D721Med (cell line): ENCODE results near the gene RYR3.
"Not testable (repeated sequence)": the region's sequence is repeated elsewhere in the genome, so short reads cannot be mapped to it uniquely, and the experiment has no call there.

Experiments used
- DNase-seq: peaks from one replicate; pipeline ENCODE4 v3.0.0; 2011; ENCODE audit warnings: low spot score; ENCODE audit not compliant: insufficient read length
- FAIRE-seq: peaks from 2 replicates; lab custom pipeline; 2011; peaks lifted over from hg19 to GRCh38; lab: Jason Lieb, UNC
- TF ChIP-seq, protein P1 (sequence below): IDR thresholded peaks from 2 replicates; pipeline ENCODE4 v1.5.1; 2012; ENCODE audit warnings: mild to moderate bottlenecking, control low read depth; ENCODE audit not compliant: insufficient read depth; ENCODE audit errors: missing control alignments

The RYR3 gene

DNA sequence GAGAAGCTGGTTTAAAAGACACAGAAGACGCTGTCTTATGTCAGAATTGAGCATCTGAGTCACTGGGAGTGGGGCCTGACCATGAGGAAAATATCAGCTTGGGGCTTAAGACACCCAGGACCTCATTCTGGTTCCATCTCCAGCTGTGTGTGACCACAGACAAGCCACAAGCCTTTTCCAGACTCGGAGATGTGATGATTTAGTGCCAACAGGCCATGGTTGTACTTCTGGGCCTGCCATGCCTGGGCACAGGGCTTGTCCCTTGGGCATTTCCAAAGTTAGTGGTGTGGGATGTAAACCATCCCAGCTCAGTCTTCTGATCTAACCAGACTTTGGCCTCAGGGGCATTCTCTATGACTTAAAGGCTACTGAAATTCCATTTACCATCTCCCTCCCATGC, 269.8 kb downstream of the RYR3 start:
- FAIRE-seq (no peak), DNase-seq (no peak)
- TF ChIP-seq, protein P1, sequence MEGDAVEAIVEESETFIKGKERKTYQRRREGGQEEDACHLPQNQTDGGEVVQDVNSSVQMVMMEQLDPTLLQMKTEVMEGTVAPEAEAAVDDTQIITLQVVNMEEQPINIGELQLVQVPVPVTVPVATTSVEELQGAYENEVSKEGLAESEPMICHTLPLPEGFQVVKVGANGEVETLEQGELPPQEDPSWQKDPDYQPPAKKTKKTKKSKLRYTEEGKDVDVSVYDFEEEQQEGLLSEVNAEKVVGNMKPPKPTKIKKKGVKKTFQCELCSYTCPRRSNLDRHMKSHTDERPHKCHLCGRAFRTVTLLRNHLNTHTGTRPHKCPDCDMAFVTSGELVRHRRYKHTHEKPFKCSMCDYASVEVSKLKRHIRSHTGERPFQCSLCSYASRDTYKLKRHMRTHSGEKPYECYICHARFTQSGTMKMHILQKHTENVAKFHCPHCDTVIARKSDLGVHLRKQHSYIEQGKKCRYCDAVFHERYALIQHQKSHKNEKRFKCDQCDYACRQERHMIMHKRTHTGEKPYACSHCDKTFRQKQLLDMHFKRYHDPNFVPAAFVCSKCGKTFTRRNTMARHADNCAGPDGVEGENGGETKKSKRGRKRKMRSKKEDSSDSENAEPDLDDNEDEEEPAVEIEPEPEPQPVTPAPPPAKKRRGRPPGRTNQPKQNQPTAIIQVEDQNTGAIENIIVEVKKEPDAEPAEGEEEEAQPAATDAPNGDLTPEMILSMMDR = no peak

DNA sequence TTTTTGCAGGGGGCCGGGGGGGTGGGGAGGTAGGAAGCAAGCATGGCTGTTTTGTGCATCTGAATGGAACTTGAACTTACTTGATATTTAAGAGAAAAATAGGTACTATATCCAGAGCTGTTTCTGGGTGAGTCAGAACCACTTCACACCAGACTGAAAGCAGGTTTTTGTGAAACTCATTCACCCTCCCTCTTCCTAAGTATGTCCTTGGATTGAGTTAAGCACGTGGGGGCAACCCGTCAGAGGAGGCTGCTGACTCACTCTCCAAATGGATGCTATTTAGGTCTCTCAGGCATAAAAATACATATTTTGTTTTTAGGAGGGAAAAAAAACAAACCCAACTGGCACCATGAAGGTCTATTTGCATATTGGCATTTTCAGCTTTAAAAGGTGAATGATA, 270.3 kb downstream of the RYR3 start:
- FAIRE-seq = no peak
- no peak for DNase-seq
- TF ChIP-seq, protein P1 = no peak

DNA sequence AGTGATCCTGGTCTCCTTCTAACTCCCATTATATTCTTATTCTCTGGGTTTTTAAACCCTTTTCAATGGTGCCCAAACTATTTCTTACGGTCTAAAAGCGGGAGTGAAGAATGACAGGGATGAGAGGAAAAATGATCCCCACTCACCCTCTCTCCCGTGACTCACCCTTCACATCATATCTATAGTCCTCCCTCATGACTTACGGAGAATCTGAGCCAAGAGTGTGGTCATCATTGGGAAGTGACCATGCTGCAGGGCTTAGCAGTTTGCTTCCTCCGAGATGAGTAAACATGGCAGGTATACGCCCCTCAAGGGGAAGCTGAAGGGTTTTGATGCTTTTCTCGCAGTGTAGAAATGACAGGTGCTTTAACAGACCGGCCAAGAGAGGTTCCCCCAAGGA, 274.0 kb downstream of the RYR3 start:
- no peak for DNase-seq
- no peak for FAIRE-seq
- TF ChIP-seq, protein P1 = no peak

DNA sequence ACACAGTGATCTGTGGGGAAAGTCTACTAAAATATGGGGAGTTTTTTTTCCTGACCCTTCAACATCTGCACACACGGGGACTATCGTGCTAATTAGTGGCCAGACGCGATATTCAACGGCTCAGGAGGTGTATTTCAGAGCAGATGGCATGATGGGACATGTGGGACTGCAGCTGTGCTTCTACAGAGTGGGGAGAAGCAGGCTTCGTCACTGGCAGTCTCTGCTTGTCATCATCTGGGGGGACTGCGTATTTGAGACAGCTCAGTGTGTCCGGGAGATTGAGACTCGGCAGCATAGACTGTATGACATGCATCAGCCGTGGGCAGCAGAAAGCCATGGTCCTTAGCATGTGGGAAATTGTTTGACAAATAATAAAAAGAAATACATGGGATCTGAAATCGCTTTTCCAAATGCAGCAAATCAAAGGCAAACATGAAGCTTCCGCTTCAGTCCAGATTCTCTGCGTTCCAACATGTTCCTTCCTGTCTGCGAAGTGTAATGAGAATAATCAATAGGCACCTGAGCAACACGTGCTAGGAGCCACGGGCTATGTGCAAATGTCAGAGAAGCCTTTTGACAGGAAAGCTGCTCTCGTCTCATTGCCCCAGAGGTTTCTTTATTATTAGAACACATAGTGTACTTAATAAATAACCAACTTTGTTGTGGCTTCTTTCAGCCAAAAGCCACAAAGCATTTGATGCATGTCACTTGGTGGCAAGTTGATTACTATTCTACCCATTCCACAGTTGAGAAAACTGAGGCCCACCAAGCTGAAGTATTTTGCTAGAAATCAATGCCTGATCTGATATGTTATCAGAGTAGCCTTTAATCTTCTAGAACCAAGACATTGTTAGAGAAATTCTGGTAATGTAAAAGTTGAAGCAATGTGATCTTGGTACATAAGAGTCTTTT, 276.3 kb downstream of the RYR3 start:
- TF ChIP-seq, protein P1 = no peak
- DNase-seq (no peak), FAIRE-seq (no peak)

DNA sequence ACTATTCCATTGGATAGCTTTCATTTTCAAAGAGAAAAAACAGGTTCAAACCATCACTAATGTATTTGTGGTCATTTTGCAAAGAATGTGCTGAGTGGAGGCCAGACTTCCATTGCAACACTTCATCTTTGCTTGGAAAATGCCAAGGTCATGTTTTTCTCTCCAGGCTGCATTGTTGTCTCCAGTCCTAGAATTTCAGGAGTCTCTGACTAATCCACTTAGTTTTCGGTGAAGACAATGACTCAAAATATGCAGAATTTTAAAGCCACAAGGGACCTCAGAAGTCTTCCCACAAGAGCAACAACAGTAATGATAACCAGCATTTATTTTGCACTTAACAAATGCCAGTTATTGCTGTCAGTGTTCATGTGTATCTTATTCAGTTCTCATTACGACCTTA, 277.0 kb downstream of the RYR3 start:
- TF ChIP-seq, protein P1 = no peak
- DNase-seq (no peak), FAIRE-seq (no peak)

DNA sequence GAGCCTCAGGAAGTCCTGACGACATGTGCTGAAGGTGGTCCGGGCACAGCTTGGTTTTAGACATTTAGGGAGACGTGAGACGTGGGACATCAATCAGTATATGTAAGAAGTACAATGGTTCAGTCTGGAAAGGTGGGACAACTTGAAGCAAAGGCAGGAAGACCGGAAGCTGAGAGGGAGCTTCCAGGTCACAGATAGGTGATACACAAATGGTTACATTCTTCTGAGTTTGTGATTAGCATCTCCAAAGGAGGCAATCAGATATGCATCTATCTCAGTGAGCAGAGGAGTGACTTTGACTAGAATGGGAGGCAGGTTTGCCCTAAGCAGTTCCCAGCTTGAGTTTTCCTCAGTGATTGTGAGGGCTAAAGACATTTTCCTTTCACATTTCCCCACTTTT, 282.1 kb downstream of the RYR3 start:
- TF ChIP-seq, protein P1 = no peak
- FAIRE-seq = no peak
- no peak for DNase-seq

DNA sequence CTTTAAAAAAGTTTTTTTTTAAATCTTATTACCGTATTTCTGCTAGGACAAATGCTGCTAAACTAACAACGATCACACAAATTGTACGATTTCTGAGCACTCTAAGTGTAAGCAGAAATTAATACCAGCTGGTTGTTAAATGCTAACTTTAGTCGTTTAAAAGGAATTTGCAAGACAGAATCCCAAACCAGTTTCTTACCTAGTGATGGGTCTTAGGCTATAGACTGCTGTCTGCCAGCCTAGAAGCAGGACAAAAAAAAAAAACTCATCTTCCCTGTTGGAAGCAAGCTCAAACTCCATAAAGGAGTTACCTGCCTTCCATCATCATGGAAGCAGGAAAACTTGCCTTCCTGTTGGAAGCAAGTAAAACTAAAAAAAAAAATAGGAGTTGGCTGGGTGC, 287.6 kb downstream of the RYR3 start:
- not testable (repeated sequence) for FAIRE-seq, DNase-seq
